ENCODE data around the gene LMO7. TPM values are rescaled to one million over a fixed set of nuclear protein-coding genes. Genes with fewer than 3 reads are reported as not detected.

The LMO7 gene
- total RNA-seq, 1 experiment from 2014 or later: 18.5 TPM

DNA sequence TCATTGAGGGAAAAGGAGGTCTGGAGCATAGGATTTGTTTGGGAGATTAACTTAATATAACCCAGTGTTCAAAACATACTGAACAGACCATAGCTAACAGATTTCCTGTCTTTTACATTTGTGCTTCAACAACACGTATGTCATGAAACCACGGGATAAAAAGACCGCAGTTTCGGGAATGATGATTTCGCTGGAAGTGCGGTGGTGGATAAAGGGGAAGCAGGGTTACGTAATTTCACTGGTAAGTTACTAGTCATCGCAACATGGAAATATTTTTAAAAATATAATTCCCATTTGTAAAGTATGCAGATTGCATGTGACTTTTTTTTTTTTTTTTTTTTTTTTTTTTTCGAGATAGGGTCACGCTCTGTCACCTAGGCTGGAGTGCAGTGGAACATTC is 237.4 kb downstream of the LMO7 start:
- Mint-ChIP-seq H3K27ac (no peak overlapping the region), H3K36me3 (no peaks in the 10 kb centered on the region), H3K4me1 (peaks cover 63% of the 10 kb centered on the region), H3K4me3 (no peak overlapping the region), H3K9me3 (no peaks in the 10 kb centered on the region), H3K27me3 (ENCODE audit: low read depth) (no peaks in the 10 kb centered on the region)
- DNase-seq (ENCODE audit: low spot score) (no peak), ATAC-seq (no peak)
- POLR2A ChIA-PET: interaction anchor here (0.6 kb wide), 1 partner anchor 16 kb away, joined by 3 read pairs; no protein-coding TSS in a partner anchor
- CTCF ChIA-PET: interaction anchor here (1.0 kb wide), 1 partner anchor 166 kb away, joined by 3 read pairs; no protein-coding TSS in a partner anchor
- TF ChIP-seq, protein P1, sequence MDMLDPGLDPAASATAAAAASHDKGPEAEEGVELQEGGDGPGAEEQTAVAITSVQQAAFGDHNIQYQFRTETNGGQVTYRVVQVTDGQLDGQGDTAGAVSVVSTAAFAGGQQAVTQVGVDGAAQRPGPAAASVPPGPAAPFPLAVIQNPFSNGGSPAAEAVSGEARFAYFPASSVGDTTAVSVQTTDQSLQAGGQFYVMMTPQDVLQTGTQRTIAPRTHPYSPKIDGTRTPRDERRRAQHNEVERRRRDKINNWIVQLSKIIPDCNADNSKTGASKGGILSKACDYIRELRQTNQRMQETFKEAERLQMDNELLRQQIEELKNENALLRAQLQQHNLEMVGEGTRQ (CRISPR knock-in tag; IDR thresholded peaks at IDR 0.05): no peak
- TF ChIP-seq, protein P2, sequence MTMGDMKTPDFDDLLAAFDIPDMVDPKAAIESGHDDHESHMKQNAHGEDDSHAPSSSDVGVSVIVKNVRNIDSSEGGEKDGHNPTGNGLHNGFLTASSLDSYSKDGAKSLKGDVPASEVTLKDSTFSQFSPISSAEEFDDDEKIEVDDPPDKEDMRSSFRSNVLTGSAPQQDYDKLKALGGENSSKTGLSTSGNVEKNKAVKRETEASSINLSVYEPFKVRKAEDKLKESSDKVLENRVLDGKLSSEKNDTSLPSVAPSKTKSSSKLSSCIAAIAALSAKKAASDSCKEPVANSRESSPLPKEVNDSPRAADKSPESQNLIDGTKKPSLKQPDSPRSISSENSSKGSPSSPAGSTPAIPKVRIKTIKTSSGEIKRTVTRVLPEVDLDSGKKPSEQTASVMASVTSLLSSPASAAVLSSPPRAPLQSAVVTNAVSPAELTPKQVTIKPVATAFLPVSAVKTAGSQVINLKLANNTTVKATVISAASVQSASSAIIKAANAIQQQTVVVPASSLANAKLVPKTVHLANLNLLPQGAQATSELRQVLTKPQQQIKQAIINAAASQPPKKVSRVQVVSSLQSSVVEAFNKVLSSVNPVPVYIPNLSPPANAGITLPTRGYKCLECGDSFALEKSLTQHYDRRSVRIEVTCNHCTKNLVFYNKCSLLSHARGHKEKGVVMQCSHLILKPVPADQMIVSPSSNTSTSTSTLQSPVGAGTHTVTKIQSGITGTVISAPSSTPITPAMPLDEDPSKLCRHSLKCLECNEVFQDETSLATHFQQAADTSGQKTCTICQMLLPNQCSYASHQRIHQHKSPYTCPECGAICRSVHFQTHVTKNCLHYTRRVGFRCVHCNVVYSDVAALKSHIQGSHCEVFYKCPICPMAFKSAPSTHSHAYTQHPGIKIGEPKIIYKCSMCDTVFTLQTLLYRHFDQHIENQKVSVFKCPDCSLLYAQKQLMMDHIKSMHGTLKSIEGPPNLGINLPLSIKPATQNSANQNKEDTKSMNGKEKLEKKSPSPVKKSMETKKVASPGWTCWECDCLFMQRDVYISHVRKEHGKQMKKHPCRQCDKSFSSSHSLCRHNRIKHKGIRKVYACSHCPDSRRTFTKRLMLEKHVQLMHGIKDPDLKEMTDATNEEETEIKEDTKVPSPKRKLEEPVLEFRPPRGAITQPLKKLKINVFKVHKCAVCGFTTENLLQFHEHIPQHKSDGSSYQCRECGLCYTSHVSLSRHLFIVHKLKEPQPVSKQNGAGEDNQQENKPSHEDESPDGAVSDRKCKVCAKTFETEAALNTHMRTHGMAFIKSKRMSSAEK (CRISPR knock-in tag; IDR thresholded peaks at IDR 0.05; ENCODE audit: borderline replicate concordance): no peak
- TF ChIP-seq MXD4 (CRISPR knock-in tag; IDR thresholded peaks at IDR 0.05; ENCODE audit: borderline replicate concordance) (no peak), ZBTB21 (CRISPR knock-in tag; IDR thresholded peaks at IDR 0.05; ENCODE audit: borderline replicate concordance) (no peak), RORB (CRISPR knock-in tag; IDR thresholded peaks at IDR 0.05) (no peak), ZNF396 (CRISPR knock-in tag; IDR thresholded peaks at IDR 0.05; ENCODE audit: borderline replicate concordance) (no peak), CBFB (CRISPR knock-in tag; IDR thresholded peaks at IDR 0.05; ENCODE audit: low read depth) (no peak), SMAD4 (CRISPR knock-in tag; IDR thresholded peaks at IDR 0.05) (no peak), ZNF232 (CRISPR knock-in tag; IDR thresholded peaks at IDR 0.05) (no peak), ETV6 (CRISPR knock-in tag; IDR thresholded peaks at IDR 0.05) (no peak)
- TF ChIP-seq, protein P3, sequence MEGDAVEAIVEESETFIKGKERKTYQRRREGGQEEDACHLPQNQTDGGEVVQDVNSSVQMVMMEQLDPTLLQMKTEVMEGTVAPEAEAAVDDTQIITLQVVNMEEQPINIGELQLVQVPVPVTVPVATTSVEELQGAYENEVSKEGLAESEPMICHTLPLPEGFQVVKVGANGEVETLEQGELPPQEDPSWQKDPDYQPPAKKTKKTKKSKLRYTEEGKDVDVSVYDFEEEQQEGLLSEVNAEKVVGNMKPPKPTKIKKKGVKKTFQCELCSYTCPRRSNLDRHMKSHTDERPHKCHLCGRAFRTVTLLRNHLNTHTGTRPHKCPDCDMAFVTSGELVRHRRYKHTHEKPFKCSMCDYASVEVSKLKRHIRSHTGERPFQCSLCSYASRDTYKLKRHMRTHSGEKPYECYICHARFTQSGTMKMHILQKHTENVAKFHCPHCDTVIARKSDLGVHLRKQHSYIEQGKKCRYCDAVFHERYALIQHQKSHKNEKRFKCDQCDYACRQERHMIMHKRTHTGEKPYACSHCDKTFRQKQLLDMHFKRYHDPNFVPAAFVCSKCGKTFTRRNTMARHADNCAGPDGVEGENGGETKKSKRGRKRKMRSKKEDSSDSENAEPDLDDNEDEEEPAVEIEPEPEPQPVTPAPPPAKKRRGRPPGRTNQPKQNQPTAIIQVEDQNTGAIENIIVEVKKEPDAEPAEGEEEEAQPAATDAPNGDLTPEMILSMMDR (IDR thresholded peaks at IDR 0.05): no peak
- TF ChIP-seq, protein P4, sequence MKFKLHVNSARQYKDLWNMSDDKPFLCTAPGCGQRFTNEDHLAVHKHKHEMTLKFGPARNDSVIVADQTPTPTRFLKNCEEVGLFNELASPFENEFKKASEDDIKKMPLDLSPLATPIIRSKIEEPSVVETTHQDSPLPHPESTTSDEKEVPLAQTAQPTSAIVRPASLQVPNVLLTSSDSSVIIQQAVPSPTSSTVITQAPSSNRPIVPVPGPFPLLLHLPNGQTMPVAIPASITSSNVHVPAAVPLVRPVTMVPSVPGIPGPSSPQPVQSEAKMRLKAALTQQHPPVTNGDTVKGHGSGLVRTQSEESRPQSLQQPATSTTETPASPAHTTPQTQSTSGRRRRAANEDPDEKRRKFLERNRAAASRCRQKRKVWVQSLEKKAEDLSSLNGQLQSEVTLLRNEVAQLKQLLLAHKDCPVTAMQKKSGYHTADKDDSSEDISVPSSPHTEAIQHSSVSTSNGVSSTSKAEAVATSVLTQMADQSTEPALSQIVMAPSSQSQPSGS (CRISPR knock-in tag; IDR thresholded peaks at IDR 0.05; ENCODE audit: borderline replicate concordance, low read depth): no peak
- TF ChIP-seq, protein P5, sequence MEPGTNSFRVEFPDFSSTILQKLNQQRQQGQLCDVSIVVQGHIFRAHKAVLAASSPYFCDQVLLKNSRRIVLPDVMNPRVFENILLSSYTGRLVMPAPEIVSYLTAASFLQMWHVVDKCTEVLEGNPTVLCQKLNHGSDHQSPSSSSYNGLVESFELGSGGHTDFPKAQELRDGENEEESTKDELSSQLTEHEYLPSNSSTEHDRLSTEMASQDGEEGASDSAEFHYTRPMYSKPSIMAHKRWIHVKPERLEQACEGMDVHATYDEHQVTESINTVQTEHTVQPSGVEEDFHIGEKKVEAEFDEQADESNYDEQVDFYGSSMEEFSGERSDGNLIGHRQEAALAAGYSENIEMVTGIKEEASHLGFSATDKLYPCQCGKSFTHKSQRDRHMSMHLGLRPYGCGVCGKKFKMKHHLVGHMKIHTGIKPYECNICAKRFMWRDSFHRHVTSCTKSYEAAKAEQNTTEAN (CRISPR knock-in tag; IDR thresholded peaks at IDR 0.05): no peak
- TF ChIP-seq, protein P6, sequence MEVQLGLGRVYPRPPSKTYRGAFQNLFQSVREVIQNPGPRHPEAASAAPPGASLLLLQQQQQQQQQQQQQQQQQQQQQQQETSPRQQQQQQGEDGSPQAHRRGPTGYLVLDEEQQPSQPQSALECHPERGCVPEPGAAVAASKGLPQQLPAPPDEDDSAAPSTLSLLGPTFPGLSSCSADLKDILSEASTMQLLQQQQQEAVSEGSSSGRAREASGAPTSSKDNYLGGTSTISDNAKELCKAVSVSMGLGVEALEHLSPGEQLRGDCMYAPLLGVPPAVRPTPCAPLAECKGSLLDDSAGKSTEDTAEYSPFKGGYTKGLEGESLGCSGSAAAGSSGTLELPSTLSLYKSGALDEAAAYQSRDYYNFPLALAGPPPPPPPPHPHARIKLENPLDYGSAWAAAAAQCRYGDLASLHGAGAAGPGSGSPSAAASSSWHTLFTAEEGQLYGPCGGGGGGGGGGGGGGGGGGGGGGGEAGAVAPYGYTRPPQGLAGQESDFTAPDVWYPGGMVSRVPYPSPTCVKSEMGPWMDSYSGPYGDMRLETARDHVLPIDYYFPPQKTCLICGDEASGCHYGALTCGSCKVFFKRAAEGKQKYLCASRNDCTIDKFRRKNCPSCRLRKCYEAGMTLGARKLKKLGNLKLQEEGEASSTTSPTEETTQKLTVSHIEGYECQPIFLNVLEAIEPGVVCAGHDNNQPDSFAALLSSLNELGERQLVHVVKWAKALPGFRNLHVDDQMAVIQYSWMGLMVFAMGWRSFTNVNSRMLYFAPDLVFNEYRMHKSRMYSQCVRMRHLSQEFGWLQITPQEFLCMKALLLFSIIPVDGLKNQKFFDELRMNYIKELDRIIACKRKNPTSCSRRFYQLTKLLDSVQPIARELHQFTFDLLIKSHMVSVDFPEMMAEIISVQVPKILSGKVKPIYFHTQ (CRISPR knock-in tag; IDR thresholded peaks at IDR 0.05): no peak
- TF ChIP-seq, protein P7, sequence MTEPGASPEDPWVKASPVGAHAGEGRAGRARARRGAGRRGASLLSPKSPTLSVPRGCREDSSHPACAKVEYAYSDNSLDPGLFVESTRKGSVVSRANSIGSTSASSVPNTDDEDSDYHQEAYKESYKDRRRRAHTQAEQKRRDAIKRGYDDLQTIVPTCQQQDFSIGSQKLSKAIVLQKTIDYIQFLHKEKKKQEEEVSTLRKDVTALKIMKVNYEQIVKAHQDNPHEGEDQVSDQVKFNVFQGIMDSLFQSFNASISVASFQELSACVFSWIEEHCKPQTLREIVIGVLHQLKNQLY (CRISPR knock-in tag; IDR thresholded peaks at IDR 0.05): no peak
- TF ChIP-seq, protein P8, sequence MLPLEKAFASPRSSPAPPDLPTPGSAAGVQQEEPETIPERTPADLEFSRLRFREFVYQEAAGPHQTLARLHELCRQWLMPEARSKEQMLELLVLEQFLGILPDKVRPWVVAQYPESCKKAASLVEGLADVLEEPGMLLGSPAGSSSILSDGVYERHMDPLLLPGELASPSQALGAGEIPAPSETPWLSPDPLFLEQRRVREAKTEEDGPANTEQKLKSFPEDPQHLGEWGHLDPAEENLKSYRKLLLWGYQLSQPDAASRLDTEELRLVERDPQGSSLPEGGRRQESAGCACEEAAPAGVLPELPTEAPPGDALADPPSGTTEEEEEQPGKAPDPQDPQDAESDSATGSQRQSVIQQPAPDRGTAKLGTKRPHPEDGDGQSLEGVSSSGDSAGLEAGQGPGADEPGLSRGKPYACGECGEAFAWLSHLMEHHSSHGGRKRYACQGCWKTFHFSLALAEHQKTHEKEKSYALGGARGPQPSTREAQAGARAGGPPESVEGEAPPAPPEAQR (CRISPR knock-in tag; IDR thresholded peaks at IDR 0.05): no peak

Measured in WTC11 (cell line).